Activated CD4-positive, CD25-positive, alpha-beta regulatory T cell treated with anti-CD3 and anti-CD28 coated beads, Interleukin-2, amount 50 U/mL, for 72 hours (primary cell): ENCODE data around the gene RBBP9.
"Not testable (repeated sequence)": the region's sequence is repeated elsewhere in the genome, so short reads cannot be mapped to it uniquely, and the experiment has no call there.

Experiments
- DNase-seq: peaks from one replicate; pipeline ENCODE4 v3.0.0; 2021

Gene RBBP9

DNA sequence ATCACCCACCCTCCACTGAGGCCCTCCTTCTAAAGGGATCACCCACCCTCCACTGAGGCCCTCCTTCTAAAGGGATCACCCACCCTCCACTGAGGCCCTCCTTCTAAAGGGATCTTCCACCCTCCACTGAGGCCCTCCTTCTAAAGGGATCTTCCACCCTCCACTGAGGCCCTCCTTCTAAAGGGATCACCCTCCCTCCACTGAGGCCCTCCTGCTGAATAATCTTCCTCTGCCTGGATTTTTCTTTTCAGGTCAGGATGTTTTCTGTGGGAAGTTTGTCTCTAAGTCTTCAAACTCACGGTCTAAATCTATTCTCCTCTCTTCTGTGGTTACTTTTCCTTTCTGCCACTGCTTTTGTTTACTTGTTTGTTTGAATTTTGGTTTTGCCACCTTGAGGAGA lies 4.6 kb upstream of the RBBP9 start:
- not testable (repeated sequence) for DNase-seq

DNA sequence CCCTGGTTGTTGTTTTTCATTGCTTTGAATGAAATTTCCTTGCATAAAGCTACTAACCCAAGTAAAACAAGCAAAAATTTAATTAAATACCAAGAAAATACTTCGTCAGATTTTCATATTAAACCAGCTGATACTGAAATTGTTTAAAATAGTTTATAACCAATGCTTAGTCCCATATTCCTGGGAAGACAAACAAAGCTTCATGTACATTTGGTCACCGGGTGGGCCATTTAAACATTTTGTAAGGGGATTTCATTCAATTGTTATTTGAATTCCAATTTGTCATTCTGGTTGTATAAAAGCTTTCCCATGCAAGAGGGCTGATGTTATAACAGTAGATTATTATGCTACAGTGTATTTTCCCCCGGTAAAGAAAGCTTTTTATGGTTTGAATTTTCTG lies 578 bp upstream of the RBBP9 start:
- no peak for DNase-seq

DNA sequence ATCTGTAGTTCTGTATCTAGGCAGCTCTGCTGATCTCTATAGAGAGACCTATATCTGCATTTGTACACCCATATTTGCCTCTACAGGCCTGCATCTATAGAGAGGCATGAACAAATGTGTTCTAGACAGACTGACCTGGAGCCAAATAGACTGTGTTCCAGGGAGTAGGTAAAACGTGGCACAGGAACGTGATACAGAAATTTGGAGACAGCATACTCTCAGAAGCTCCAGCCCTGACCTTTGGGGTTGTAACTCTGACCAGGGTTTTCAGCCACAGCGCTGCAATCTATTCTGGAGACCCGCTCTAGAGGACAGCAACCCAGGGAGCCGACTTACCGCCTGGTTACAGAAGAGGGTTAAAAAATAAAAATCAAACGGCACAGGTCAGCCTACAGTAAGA lies 983 bp downstream of the RBBP9 start:
- DNase-seq = no peak

DNA sequence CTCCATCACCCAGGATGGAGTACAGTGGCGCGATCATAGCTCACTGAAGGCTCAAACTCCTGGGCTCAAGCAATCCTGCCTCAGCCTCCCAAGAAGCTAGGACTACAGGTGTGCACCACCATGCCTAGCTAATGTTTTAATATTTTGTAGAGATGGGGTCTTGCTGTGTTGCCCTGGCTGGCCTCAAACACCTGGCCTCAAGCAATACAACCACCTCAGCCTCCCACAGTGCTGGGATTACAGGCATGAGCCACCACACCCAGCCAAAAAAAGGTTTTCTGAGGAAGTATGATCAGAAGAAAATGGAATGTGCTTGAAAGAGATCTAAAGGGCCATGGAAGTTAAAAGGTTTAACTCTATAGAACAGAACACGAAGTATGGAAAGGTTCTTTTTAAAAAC lies 8.7 kb downstream of the RBBP9 start:
- no peak for DNase-seq

DNA sequence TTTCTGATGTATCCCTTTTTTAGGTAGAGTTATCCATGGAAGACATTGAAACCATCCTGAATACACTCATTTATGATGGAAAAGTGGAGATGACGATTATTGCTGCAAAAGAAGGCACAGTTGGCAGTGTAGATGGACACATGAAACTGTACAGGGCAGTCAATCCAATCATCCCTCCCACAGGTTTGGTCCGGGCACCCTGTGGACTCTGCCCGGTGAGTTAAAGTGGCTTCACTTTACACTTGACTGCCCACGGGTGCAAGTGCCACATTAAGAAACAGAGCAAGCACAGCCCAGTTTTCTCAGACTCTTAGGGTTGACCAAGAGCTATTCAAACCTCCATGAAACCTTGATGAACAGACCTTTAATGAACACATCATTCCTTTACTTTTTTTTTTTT lies 15.4 kb downstream of the RBBP9 start:
- DNase-seq = no peak

DNA sequence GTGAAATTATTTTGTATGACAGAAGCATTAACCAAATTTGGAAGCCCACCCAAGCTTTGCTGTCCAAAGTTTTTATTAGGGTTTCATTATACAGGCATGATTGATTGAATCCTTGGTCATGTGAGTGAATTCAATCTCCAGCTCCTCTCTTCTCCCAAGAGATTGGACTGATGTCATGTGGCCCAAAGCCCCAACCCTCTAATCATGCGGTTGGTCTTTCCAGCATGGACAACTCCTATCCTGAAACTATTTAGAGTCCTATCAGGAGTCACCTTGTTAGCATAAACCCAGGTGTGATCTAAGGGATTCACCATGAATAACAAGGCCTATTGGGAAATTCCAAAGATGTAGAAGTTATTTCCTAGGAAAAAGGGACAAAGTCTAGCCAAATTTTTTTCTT lies 19.2 kb downstream of the RBBP9 start:
- no peak for DNase-seq

DNA sequence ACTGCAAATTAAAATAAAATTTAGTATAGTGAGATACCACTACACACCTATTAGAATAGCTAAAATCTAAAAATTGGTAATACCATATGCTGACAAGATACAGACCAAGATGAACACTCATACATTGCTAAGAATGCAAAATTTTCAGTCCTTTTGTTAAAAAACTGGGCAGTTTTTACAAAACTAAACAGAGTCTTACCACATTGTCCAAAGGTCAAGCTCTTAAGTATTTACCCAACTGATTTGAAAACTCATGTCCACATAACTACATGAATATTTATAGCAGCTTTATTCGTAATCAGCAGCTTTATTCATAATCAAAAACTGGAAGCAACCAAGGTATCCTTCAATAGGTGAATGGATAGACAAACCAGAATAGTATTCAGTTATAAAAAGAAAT lies 19.8 kb downstream of the RBBP9 start:
- no peak for DNase-seq

DNA sequence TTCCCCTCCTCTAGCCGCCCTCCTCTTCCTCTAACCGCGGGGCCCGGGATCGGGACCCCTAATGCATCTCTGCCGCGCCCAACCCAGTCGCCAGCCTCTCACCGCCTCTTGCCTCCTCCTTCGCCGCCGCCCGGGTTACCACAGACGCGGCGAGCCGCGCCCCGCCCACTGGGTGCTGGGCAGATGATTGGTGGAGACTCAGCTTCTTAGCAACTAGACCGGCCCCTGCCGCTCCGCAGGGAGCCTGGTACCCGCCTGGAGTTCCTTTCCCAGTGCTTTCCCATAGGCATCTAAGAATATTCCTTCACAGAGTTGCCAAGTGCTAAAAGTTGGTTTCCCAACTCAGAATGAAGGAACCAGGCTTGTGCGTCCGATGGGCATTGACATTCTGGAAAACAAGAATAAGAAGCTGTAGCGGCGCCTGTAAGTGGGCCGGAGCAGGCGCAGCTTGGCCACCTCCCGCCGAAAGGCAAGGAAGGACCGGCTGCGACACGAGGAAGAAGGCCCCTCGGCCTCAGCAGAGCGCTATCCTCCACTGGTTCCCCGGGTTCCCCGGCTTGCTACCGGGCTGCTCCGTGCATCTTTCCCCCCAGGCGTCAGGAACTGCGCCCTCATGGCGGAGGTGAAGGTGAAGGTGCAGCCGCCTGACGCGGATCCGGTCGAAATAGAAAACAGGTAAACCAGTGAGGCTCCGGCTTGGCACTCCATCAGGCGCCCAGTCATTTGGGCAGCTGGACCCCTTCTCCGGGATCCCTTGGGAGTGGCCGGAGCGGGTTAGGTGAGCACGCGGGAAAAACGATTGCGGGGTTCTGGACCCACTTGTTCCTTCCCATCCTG lies 29.9 kb downstream of the RBBP9 start, which contains the start of the genes DZANK1 and POLR3F:
DZANK1 (minus strand) TSS at position 137 of the 837 bp plus-strand sequence. CDS start 1,672 bp downstream, outside the sequence.
POLR3F (plus strand) TSS at position 497 of the 837 bp plus-strand sequence; CDS start at position 614, 117 bp downstream.
- peak; percentile 91 for DNase-seq

DNA sequence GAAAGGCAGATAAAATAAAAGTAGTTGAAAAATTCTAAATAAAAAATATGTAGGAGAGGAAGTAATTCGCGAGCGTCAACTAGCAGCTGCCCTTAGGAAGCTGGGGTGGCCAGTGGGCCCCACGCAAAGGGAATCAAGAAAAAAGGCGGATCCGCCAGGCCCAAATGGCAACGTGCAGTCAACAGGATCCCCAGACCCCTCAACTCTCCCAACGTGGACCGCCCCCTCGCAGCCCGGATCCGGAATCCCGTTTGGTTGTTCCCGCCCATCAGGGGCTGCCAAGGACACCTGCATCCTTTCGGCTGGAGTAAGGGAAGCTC lies 30.5 kb downstream of the RBBP9 start:
- no peak for DNase-seq

DNA sequence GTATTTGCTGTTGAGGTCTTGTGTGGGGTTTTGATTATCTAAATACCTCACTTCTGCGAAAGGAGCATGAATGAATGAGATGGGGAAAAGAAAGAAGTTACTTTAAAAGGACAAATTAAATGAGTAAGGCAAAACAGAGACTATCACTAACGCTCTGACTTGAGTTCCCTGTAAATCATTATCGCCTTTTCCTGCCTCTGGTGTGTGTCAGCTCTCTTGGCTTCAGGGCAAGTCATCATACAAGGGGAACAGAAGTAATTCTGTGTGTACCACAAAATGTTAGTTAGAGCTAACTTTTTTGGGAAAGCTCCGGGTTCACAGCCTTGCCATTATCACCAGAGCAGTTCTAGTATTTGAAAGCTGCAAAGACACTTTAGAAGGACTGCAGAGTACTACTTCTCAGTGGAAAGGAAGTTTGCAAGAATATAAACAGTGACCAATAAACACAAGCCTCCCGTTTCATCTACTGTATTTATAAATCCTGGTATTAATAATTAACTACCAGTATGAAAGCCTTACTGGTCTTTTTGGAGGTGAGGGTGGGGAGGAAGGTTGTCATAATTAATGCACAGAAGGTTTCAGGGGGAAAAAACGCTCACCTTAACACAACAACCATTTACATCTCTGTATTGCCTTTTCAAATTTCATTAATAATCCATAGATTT lies 31.4 kb downstream of the RBBP9 start:
- no peak for DNase-seq

DNA sequence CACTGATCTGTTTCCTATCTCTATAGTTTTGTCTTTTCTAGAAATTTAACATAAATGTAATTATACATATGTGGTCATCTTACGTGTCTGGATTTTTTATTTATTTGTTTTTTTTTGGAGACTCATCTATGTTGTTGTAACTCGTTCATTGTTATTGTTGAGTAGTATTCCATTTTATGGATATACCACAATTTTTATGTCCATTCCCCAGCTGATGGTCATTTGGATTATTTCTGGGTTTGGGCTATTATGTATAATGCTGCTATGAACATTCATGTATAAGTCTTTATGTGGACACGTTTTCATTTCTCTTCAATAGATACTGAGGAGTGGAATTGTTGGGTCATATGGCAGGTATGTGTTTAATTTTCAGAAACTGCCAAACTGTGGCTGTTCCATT lies 40.4 kb downstream of the RBBP9 start:
- DNase-seq = no peak

DNA sequence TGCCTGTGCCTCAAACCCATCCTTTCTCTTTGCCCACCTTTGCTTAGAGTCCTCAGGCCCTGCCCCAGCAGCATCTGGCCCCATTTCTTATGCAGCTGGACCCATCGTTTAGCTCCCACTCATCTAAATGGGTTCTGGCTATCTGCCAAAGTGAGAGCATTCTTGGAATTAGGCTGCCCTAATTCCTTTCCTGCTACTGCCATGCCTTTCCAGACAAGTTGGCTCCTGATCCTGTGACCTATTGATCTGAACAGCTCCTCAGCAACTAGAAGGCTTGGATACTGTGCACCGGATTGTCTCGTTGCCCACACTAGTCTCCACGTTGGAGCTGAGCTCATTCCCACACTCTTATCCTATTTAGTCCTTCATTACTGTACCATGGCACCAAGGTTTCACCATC lies 53.1 kb downstream of the RBBP9 start:
- no peak for DNase-seq

DNA sequence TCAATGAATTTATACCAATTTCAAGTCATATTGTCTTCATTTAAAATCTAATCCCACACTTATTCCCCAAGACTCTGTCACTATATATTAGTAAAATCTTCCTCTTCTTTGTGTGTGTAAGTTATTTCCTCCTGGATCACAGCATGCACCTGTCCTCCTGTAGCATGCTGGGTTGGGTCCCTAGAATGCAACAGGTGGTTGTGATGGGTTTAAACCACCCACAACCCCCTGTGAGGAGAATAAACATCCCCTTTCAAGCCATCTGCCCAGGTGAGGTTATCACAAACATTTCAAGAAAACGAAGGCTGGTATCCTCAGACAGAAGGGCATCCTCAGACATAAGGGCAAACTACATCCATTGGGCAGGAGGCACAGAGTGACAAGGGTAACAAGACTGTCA lies 56.6 kb downstream of the RBBP9 start:
- DNase-seq = no peak

DNA sequence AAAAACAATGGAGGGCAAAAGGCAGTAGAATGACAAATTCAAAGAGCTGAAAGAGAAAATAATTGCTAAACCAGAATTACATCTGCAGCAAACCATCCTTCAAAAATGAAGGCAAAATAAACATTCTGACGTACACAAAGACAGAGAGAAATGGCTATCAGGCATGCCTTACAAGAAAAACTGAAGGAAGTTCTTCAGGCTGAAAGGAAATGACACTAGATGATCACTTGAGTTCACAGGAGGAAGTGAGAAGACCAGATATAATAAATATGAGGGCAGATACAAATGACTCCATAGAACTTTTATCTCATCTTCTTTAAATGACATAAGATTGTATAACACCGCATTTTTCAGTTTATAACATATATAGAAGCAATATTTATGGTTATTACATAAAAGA lies 60.2 kb downstream of the RBBP9 start:
- DNase-seq = no peak
